ENCODE results near the gene NFAM1.

NFAM1 gene

DNA sequence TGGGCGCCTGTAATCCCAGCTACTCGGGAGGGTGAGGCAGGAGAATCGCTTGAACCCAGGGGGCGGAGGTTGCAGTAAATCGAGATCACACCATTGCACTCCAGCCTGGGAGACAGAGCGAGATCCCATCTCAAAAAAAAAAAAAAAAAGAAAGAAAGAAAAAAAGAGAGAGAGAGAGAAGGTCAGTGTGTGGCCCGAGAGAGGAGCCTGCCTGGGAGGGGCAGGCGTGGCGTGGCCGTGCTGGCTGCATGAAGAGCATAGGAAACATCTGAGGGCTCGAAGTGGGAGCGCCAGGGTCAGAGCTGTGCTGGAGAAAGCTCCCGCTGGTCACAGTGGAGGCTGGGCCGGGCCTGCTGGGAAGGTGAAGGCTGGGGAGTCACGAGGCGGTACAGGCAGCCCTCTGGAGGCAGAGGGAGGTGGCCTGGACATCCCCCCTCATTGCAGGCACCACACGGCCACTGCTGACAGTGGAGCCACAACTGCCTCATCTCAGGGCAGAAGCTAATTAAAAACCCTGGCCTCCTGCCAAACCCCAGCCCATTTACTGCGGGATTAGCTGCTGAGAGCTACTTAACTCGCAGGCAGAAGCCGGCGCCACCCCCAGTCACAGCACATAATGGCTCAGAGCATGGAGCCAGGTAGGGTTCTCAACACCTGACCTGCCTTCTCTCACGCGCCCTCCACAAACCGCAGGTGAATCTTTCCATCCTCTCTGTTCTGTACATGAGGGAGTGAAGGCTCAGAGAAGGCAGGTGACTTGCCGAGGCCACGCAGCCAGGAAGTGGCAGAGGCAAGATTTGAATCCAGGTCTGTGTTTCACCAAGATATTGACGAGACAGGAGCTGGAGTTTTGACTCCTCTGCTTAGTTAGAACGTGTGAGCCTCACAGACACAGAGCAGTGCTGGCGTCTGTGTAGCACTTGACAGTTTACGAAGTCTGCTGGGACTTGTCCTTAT, 32.6 kb downstream of the NFAM1 start (continued):
- TF ChIP-seq, protein P1, sequence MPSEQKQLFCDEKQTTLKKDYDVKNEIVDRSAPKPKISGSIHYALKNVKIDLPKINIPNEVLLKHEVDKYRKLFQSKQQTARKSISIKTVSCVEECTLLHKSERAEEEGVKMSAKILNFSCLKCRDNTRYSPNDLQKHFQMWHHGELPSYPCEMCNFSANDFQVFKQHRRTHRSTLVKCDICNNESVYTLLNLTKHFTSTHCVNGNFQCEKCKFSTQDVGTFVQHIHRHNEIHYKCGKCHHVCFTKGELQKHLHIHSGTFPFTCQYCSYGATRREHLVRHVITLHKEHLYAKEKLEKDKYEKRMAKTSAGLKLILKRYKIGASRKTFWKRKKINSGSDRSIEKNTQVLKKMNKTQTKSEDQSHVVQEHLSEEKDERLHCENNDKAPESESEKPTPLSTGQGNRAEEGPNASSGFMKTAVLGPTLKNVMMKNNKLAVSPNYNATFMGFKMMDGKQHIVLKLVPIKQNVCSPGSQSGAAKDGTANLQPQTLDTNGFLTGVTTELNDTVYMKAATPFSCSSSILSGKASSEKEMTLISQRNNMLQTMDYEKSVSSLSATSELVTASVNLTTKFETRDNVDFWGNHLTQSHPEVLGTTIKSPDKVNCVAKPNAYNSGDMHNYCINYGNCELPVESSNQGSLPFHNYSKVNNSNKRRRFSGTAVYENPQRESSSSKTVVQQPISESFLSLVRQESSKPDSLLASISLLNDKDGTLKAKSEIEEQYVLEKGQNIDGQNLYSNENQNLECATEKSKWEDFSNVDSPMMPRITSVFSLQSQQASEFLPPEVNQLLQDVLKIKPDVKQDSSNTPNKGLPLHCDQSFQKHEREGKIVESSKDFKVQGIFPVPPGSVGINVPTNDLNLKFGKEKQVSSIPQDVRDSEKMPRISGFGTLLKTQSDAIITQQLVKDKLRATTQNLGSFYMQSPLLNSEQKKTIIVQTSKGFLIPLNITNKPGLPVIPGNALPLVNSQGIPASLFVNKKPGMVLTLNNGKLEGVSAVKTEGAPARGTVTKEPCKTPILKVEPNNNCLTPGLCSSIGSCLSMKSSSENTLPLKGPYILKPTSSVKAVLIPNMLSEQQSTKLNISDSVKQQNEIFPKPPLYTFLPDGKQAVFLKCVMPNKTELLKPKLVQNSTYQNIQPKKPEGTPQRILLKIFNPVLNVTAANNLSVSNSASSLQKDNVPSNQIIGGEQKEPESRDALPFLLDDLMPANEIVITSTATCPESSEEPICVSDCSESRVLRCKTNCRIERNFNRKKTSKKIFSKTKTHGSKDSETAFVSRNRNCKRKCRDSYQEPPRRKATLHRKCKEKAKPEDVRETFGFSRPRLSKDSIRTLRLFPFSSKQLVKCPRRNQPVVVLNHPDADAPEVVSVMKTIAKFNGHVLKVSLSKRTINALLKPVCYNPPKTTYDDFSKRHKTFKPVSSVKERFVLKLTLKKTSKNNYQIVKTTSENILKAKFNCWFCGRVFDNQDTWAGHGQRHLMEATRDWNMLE (tag by site-specific recombination; conservative IDR thresholded peaks at IDR 0.05; ENCODE audit: low read depth), result no peak
- TF ChIP-seq, protein P2, sequence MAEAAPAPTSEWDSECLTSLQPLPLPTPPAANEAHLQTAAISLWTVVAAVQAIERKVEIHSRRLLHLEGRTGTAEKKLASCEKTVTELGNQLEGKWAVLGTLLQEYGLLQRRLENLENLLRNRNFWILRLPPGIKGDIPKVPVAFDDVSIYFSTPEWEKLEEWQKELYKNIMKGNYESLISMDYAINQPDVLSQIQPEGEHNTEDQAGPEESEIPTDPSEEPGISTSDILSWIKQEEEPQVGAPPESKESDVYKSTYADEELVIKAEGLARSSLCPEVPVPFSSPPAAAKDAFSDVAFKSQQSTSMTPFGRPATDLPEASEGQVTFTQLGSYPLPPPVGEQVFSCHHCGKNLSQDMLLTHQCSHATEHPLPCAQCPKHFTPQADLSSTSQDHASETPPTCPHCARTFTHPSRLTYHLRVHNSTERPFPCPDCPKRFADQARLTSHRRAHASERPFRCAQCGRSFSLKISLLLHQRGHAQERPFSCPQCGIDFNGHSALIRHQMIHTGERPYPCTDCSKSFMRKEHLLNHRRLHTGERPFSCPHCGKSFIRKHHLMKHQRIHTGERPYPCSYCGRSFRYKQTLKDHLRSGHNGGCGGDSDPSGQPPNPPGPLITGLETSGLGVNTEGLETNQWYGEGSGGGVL (tag by site-specific recombination; IDR thresholded peaks at IDR 0.05), result peak; percentile 61
- no peak for TF ChIP-seq ZNF549 (tag by site-specific recombination; IDR thresholded peaks at IDR 0.05)
- no peak for TF ChIP-seq ZNF707 (tag by site-specific recombination; IDR thresholded peaks at IDR 0.05)
- no peak for TF ChIP-seq ZNF16 (tag by site-specific recombination; IDR thresholded peaks at IDR 0.05; ENCODE audit: low read depth)
- TF ChIP-seq ZNF777 (tag by site-specific recombination; IDR thresholded peaks at IDR 0.05; ENCODE audit: borderline replicate concordance), result no peak
- TF ChIP-seq ZNF791 (tag by site-specific recombination; IDR thresholded peaks at IDR 0.05), result no peak
- TF ChIP-seq HOXD13 (CRISPR knock-in tag; IDR thresholded peaks at IDR 0.05; ENCODE audit: borderline replicate concordance), result no peak; the same call in 1 of the 2 replicates
- TF ChIP-seq, protein P3, sequence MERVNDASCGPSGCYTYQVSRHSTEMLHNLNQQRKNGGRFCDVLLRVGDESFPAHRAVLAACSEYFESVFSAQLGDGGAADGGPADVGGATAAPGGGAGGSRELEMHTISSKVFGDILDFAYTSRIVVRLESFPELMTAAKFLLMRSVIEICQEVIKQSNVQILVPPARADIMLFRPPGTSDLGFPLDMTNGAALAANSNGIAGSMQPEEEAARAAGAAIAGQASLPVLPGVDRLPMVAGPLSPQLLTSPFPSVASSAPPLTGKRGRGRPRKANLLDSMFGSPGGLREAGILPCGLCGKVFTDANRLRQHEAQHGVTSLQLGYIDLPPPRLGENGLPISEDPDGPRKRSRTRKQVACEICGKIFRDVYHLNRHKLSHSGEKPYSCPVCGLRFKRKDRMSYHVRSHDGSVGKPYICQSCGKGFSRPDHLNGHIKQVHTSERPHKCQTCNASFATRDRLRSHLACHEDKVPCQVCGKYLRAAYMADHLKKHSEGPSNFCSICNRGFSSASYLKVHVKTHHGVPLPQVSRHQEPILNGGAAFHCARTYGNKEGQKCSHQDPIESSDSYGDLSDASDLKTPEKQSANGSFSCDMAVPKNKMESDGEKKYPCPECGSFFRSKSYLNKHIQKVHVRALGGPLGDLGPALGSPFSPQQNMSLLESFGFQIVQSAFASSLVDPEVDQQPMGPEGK (tag by site-specific recombination; IDR thresholded peaks at IDR 0.05), result peak; percentile 93
- TF ChIP-seq MYNN (tag by site-specific recombination; IDR thresholded peaks at IDR 0.05; ENCODE audit: borderline replicate concordance), result no peak
- no peak for TF ChIP-seq ZFP41 (tag by site-specific recombination; IDR thresholded peaks at IDR 0.05; ENCODE audit: borderline replicate concordance)
- no peak for TF ChIP-seq ZSCAN23 (tag by site-specific recombination; IDR thresholded peaks at IDR 0.05)
- no peak for TF ChIP-seq ZNF23 (tag by site-specific recombination; IDR thresholded peaks at IDR 0.05; ENCODE audit: borderline replicate concordance)
- TF ChIP-seq, protein P4, sequence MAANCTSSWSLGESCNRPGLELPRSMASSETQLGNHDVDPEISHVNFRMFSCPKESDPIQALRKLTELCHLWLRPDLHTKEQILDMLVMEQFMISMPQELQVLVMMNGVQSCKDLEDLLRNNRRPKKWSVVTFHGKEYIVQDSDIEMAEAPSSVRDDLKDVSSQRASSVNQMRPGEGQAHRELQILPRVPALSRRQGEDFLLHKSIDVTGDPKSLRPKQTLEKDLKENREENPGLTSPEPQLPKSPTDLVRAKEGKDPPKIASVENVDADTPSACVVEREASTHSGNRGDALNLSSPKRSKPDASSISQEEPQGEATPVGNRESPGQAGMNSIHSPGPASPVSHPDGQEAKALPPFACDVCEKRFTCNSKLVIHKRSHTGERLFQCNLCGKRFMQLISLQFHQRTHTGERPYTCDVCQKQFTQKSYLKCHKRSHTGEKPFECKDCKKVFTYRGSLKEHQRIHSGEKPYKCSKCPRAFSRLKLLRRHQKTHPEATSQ (tag by site-specific recombination; IDR thresholded peaks at IDR 0.05), result no peak
- no peak; the same call in 1 of the 2 replicates for TF ChIP-seq ZNF366 (tag by site-specific recombination; conservative IDR thresholded peaks at IDR 0.05)
- no peak; the same call in 1 of the 2 replicates for TF ChIP-seq ZNF624 (tag by site-specific recombination; IDR thresholded peaks at IDR 0.05)
- TF ChIP-seq, protein P5, sequence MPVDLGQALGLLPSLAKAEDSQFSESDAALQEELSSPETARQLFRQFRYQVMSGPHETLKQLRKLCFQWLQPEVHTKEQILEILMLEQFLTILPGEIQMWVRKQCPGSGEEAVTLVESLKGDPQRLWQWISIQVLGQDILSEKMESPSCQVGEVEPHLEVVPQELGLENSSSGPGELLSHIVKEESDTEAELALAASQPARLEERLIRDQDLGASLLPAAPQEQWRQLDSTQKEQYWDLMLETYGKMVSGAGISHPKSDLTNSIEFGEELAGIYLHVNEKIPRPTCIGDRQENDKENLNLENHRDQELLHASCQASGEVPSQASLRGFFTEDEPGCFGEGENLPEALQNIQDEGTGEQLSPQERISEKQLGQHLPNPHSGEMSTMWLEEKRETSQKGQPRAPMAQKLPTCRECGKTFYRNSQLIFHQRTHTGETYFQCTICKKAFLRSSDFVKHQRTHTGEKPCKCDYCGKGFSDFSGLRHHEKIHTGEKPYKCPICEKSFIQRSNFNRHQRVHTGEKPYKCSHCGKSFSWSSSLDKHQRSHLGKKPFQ (tag by site-specific recombination; IDR thresholded peaks at IDR 0.05), result no peak
- TF ChIP-seq ZNF843 (tag by site-specific recombination; IDR thresholded peaks at IDR 0.05), result no peak
- no peak for TF ChIP-seq HOXC10 (CRISPR knock-in tag; IDR thresholded peaks at IDR 0.05)
- TF ChIP-seq ZNF157 (tag by site-specific recombination; IDR thresholded peaks at IDR 0.05), result no peak
- TF ChIP-seq MEIS1 (CRISPR knock-in tag; IDR thresholded peaks at IDR 0.05; ENCODE audit: borderline replicate concordance), result no peak
- peak; percentile 97 for TF ChIP-seq ZNF335 (tag by site-specific recombination; conservative IDR thresholded peaks at IDR 0.05)
- TF ChIP-seq, protein P6, sequence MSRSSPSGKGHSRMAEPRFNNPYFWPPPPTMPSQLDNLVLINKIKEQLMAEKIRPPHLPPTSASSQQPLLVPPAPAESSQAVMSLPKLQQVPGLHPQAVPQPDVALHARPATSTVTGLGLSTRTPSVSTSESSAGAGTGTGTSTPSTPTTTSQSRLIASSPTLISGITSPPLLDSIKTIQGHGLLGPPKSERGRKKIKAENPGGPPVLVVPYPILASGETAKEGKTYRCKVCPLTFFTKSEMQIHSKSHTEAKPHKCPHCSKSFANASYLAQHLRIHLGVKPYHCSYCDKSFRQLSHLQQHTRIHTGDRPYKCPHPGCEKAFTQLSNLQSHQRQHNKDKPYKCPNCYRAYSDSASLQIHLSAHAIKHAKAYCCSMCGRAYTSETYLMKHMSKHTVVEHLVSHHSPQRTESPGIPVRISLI (tag by site-specific recombination; IDR thresholded peaks at IDR 0.05), result peak; percentile 42
- TF ChIP-seq, protein P7, sequence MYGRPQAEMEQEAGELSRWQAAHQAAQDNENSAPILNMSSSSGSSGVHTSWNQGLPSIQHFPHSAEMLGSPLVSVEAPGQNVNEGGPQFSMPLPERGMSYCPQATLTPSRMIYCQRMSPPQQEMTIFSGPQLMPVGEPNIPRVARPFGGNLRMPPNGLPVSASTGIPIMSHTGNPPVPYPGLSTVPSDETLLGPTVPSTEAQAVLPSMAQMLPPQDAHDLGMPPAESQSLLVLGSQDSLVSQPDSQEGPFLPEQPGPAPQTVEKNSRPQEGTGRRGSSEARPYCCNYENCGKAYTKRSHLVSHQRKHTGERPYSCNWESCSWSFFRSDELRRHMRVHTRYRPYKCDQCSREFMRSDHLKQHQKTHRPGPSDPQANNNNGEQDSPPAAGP (tag by site-specific recombination; IDR thresholded peaks at IDR 0.05), result peak; percentile 90

All from HEK293 (cell line).